HCT116 (cell line): ENCODE results near the gene LMO7. TPM values are rescaled to one million over a fixed set of nuclear protein-coding genes. Genes with fewer than 3 reads are reported as not detected.

Source experiments
- ATAC-seq: fragments of 200-7000 bp; cut with Tn5 transposase; 2 replicates; pipeline ENCODE4 v1.9.1; 2020; ENCODE audit warnings: mild to moderate bottlenecking, moderate library complexity
- BruUV-seq: library from RNA; stranded (reverse); fragments of 400-500 nt; replicated peaks from 2 replicates; lab custom pipeline; 2021; lab: Mats Ljungman, UMichigan
- CTCF ChIA-PET: fragments of 300-600 bp; sonication (Branson Sonifier 250); formaldehyde crosslinking; loops from one replicate; lab custom pipeline; 2021; ENCODE audit warnings: antibody characterized with exemption; lab: Charles Lee
- POLR2A ChIA-PET: fragments of 300-600, 350-600 bp; sonication (Branson Sonifier 250); formaldehyde crosslinking; loops from one replicate; lab custom pipeline; 2021; ENCODE audit warnings: antibody characterized with exemption; lab: Charles Lee
- RAD21 ChIA-PET, 2 experiments: fragments of 300-600 bp; sonication (Branson Sonifier 250); formaldehyde crosslinking; loops; one replicate each; lab custom pipeline; 2023; ENCODE audit warnings: low total read pairs in 2 of 2; ENCODE audit not compliant: uncharacterized antibody in 2 of 2, unreplicated experiment in 2 of 2, low non-redundant PET in 1 of 2; lab: Charles Lee
- DNase-seq: peaks from one replicate; pipeline ENCODE4 v3.0.0-alpha.2; 2010; ENCODE audit warnings: low read depth, low spot score
- H2AFZ ChIP-seq: fragments of 200-600 bp; shearing (Covaris generic), sonication (generic); 2 replicates; pipeline ENCODE4 v1.6.1; 2017; ENCODE audit warnings: low read depth, mixed run types, mixed read lengths, antibody characterized with exemption, low read length; ENCODE audit not compliant: poor library complexity, severe bottlenecking
- H3K27ac ChIP-seq: 2 replicates; pipeline ENCODE4 v1.5.1; 2012; ENCODE audit warnings: low read depth, low read length
- H3K27me3 ChIP-seq: fragments of 200-600 bp; sonication (generic); 2 replicates; pipeline ENCODE4 v1.6.1; 2016; ENCODE audit warnings: mixed run types, low read length, mixed read lengths; ENCODE audit not compliant: insufficient read depth
- H3K36me3 ChIP-seq, 2 experiments: fragments of 200-500 bp in 1 of 2; fragments of 200-600 bp in 1 of 2; sonication (Bioruptor generic) in 1 of 2; sonication (generic) in 1 of 2; 2 replicates each; pipeline versions ENCODE4 v1.5.1 to v1.6.1; 2014 to 2016; ENCODE audit warnings: low read length in 2 of 2, inconsistent platforms in 1 of 2, mixed read lengths in 1 of 2, mixed run types in 1 of 2; ENCODE audit not compliant: insufficient read depth in 2 of 2, control insufficient read depth in 1 of 2
- H3K4me1 ChIP-seq, 2 experiments: fragments of 200-600 bp in 1 of 2; sonication (generic) in 1 of 2; 2 replicates each; pipeline versions ENCODE4 v1.5.1 to v1.6.1; 2012 to 2017; ENCODE audit warnings: low read length in 2 of 2, inconsistent platforms in 1 of 2, mild to moderate bottlenecking in 1 of 2, mixed read lengths in 1 of 2, mixed run types in 1 of 2, moderate library complexity in 1 of 2; ENCODE audit not compliant: insufficient read depth in 2 of 2, control insufficient read depth in 1 of 2
- H3K4me2 ChIP-seq: fragments of 200-600 bp; sonication (generic); 2 replicates; pipeline ENCODE4 v1.6.1; 2017; ENCODE audit warnings: mixed run types, low read length, mixed read lengths
- H3K4me3 ChIP-seq, 2 experiments: fragments of 200-600 bp in 1 of 2; sonication (generic) in 1 of 2; replicated peaks in 1 of 2; 2 replicates each; pipeline ENCODE4 v1.5.1; 2011 to 2016; ENCODE audit warnings: low read length in 2 of 2, control low read depth in 1 of 2, low read depth in 1 of 2, mild to moderate bottlenecking in 1 of 2, mixed read lengths in 1 of 2, mixed run types in 1 of 2
- H3K79me2 ChIP-seq: fragments of 200-600 bp; sonication (generic); 2 replicates; pipeline ENCODE4 v1.6.1; 2017; ENCODE audit warnings: mild to moderate bottlenecking, mixed run types, low read length, moderate library complexity, mixed read lengths; ENCODE audit not compliant: insufficient read depth
- H3K9ac ChIP-seq: fragments of 200-600 bp; sonication (generic); 2 replicates; pipeline ENCODE4 v1.6.1; 2016; ENCODE audit warnings: low read length, mixed read lengths
- H3K9me2 ChIP-seq: fragments of 200-600 bp; sonication (generic), shearing (Covaris generic); 2 replicates; pipeline ENCODE4 v1.6.1; 2017; ENCODE audit warnings: mixed run types, mild to moderate bottlenecking, moderate library complexity; ENCODE audit not compliant: insufficient read depth
- H3K9me3 ChIP-seq, 2 experiments: fragments of 200-500 bp in 1 of 2; fragments of 200-600 bp in 1 of 2; sonication (Bioruptor generic) in 1 of 2; sonication (generic) in 1 of 2; 2 replicates each; pipeline ENCODE4 v1.6.1; 2014 to 2017; ENCODE audit warnings: low read length in 2 of 2, mixed read lengths in 2 of 2, inconsistent platforms in 1 of 2, low read depth in 1 of 2, mild to moderate bottlenecking in 1 of 2, mixed run types in 1 of 2, moderate library complexity in 1 of 2; ENCODE audit not compliant: control insufficient read depth in 1 of 2, insufficient read depth in 1 of 2
- H4K20me1 ChIP-seq: fragments of 200-600 bp; sonication (generic), shearing (Covaris generic); 2 replicates; pipeline ENCODE4 v1.6.1; 2017; ENCODE audit warnings: mixed run types, mild to moderate bottlenecking, moderate library complexity; ENCODE audit not compliant: insufficient read depth
- CEBPB ChIP-seq: IDR thresholded peaks from 2 replicates; pipeline ENCODE4 v1.6.1; 2012; ENCODE audit warnings: low read depth
- ELF1 ChIP-seq: IDR thresholded peaks from 2 replicates; pipeline ENCODE4 v1.6.1; 2012; ENCODE audit warnings: low read depth, borderline replicate concordance
- EZH2phosphoT487 ChIP-seq: fragments of 200-600 bp; IDR thresholded peaks from 2 replicates; pipeline ENCODE4 v1.6.1; 2018; ENCODE audit warnings: antibody characterized with exemption, borderline replicate concordance
- POLR2A ChIP-seq: IDR thresholded peaks from 2 replicates; pipeline ENCODE4 v1.7.0; 2011; ENCODE audit warnings: borderline replicate concordance; ENCODE audit not compliant: insufficient read depth, insufficient read length; ENCODE audit errors: extremely low read depth
- POLR2AphosphoS5 ChIP-seq: IDR thresholded peaks from 2 replicates; pipeline ENCODE4 v1.6.1; 2011; ENCODE audit warnings: mild to moderate bottlenecking, low read depth, low read length, moderate library complexity
- RAD21 ChIP-seq: IDR thresholded peaks from 2 replicates; pipeline ENCODE4 v1.6.1; 2012; ENCODE audit warnings: low read depth, mild to moderate bottlenecking
- SIN3A ChIP-seq: IDR thresholded peaks from 2 replicates; pipeline ENCODE4 v1.6.1; 2012; ENCODE audit warnings: low read depth
- ZFX ChIP-seq: fragments of 450-650 bp; IDR thresholded peaks from 2 replicates; pipeline ENCODE4 v1.6.1; 2017
- ZNF274 ChIP-seq: fragments of 200-500 bp; sonication (Bioruptor generic); IDR thresholded peaks from 2 replicates; pipeline ENCODE4 v1.6.1; 2014; ENCODE audit warnings: mild to moderate bottlenecking, low read depth, low read length, inconsistent platforms
- intact Hi-C: fragments of 100-400 bp; cut with micrococcal nuclease; formaldehyde crosslinking; loops from 2 replicates; pipeline ENCODE4 v1.10.0; 2022
- total RNA-seq: library from RNA; stranded (reverse); gene quantifications from one replicate; pipeline ENCODE4 v1.2.1, GENCODE V29; 2021; ENCODE audit not compliant: unreplicated experiment
- TF ChIP-seq, protein P1 (sequence below), 3 experiments: fragments of 200-600 bp in 1 of 3; sonication (generic) in 1 of 3; IDR thresholded peaks in 2 of 3; conservative IDR thresholded peaks in 1 of 3; 2 replicates each; pipeline ENCODE4 v1.5.1; 2012 to 2017; ENCODE audit warnings: low read depth in 2 of 3, low read length in 2 of 3, antibody characterized with exemption in 1 of 3, borderline replicate concordance in 1 of 3, control low read depth in 1 of 3, mild to moderate bottlenecking in 1 of 3, mixed read lengths in 1 of 3, mixed run types in 1 of 3, moderate library complexity in 1 of 3; ENCODE audit not compliant: insufficient read depth in 1 of 3
- TF ChIP-seq, protein P2 (sequence below): IDR thresholded peaks from 2 replicates; pipeline ENCODE4 v1.6.1; 2012
- TF ChIP-seq, protein P3 (sequence below): IDR thresholded peaks from 2 replicates; pipeline ENCODE4 v1.6.1; 2012; ENCODE audit warnings: low read depth

Gene LMO7
- total RNA-seq, 1 experiment from 2014 or later: 8.1 TPM

DNA sequence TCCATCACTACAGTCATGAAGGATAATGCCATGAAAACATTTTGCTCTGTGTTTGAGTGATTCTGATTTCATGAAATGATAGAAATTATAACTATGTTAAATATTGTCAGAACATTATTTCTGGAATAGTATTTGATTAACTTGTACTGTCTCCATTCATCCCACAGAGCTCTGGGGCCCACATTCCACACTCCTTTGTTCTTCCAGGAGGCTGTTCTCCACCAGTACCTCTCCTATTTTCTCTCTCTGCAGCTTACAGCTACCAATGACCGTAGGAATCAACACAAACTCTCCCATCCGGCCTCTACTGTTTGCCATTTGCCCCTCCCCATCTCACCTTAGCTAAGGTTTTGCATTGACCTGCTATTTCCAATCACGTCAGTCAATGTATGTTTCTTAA lies 240.9 kb downstream of the LMO7 start (continued):
- TF ChIP-seq RAD21 (no peak), ZFX (no peak), POLR2AphosphoS5 (no peak), EZH2phosphoT487 (no peak)
- TF ChIP-seq, protein P1, sequence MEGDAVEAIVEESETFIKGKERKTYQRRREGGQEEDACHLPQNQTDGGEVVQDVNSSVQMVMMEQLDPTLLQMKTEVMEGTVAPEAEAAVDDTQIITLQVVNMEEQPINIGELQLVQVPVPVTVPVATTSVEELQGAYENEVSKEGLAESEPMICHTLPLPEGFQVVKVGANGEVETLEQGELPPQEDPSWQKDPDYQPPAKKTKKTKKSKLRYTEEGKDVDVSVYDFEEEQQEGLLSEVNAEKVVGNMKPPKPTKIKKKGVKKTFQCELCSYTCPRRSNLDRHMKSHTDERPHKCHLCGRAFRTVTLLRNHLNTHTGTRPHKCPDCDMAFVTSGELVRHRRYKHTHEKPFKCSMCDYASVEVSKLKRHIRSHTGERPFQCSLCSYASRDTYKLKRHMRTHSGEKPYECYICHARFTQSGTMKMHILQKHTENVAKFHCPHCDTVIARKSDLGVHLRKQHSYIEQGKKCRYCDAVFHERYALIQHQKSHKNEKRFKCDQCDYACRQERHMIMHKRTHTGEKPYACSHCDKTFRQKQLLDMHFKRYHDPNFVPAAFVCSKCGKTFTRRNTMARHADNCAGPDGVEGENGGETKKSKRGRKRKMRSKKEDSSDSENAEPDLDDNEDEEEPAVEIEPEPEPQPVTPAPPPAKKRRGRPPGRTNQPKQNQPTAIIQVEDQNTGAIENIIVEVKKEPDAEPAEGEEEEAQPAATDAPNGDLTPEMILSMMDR (IDR thresholded peaks at IDR 0.05 in 2 of 3, conservative IDR thresholded peaks at IDR 0.05 in 1 of 3; ENCODE audit: borderline replicate concordance in 1 of 3, insufficient read depth in 1 of 3, low read depth in 2 of 3, low read length in 2 of 3): no peak

DNA sequence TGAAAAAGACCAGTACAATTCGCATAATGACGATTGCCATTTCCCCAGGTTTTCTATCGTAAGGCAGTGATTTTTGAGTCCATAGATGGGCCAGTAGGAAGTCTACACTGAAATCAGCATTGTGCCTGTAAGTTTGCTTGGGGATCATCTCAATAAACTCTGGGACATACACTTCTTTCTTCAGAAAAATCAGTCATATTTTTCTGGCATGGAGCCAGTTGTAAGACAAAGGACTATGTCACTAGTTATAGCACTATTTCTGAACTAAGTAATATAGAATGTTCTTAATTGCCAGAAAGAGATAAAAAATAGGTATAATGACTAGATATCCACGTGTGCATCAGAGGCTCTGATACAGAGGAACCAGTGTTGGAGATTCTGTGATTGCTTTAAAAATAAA lies 243.5 kb downstream of the LMO7 start:
- Histone ChIP-seq H3K9ac (no peak overlapping the region), H3K9me3 (no peaks in the 10 kb centered on the region), H2AFZ (no peak overlapping the region), H3K36me3 (no peaks in the 10 kb centered on the region), H3K79me2 (no peaks in the 10 kb centered on the region), H3K27ac (no peak overlapping the region), H3K27me3 (no peaks in the 10 kb centered on the region), H3K9me2 (no peaks in the 10 kb centered on the region), H3K4me1 (peaks cover 0 to 4% of the 10 kb centered on the region in 2 experiments; a peak in 1 of 4 replicates), H3K4me2 (no peak overlapping the region), H4K20me1 (no peaks in the 10 kb centered on the region), H3K4me3 (no peak overlapping the region)
- DNase-seq (no peak), ATAC-seq (no peak)
- intact Hi-C loops: loop anchor here (5.0 kb wide), 1 partner anchor 1103 kb away; no protein-coding TSS in a partner anchor
- ChIA-PET RAD21 (no interaction called here), POLR2A (no interaction called here), CTCF (no interaction called here)
- no TSS peak for BruUV-seq
- TF ChIP-seq, protein P2, sequence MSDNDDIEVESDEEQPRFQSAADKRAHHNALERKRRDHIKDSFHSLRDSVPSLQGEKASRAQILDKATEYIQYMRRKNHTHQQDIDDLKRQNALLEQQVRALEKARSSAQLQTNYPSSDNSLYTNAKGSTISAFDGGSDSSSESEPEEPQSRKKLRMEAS: no peak
- TF ChIP-seq ZFX (no peak), ELF1 (no peak), POLR2A (no peak), CEBPB (no peak), SIN3A (no peak), ZNF274 (no peak), POLR2AphosphoS5 (no peak), EZH2phosphoT487 (no peak)
- TF ChIP-seq, protein P1 (IDR thresholded peaks at IDR 0.05 in 2 of 3, conservative IDR thresholded peaks at IDR 0.05 in 1 of 3; ENCODE audit: borderline replicate concordance in 1 of 3, insufficient read depth in 1 of 3, low read depth in 2 of 3, low read length in 2 of 3): no peak
- TF ChIP-seq, protein P3, sequence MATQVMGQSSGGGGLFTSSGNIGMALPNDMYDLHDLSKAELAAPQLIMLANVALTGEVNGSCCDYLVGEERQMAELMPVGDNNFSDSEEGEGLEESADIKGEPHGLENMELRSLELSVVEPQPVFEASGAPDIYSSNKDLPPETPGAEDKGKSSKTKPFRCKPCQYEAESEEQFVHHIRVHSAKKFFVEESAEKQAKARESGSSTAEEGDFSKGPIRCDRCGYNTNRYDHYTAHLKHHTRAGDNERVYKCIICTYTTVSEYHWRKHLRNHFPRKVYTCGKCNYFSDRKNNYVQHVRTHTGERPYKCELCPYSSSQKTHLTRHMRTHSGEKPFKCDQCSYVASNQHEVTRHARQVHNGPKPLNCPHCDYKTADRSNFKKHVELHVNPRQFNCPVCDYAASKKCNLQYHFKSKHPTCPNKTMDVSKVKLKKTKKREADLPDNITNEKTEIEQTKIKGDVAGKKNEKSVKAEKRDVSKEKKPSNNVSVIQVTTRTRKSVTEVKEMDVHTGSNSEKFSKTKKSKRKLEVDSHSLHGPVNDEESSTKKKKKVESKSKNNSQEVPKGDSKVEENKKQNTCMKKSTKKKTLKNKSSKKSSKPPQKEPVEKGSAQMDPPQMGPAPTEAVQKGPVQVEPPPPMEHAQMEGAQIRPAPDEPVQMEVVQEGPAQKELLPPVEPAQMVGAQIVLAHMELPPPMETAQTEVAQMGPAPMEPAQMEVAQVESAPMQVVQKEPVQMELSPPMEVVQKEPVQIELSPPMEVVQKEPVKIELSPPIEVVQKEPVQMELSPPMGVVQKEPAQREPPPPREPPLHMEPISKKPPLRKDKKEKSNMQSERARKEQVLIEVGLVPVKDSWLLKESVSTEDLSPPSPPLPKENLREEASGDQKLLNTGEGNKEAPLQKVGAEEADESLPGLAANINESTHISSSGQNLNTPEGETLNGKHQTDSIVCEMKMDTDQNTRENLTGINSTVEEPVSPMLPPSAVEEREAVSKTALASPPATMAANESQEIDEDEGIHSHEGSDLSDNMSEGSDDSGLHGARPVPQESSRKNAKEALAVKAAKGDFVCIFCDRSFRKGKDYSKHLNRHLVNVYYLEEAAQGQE: no peak
